EH (cell line): ENCODE data around the gene FAM222A.

Experiments used
- DNase-seq: peaks from one replicate; pipeline ENCODE4 v3.0.0-alpha.2; 2015; ENCODE audit warnings: low read depth

Gene FAM222A

DNA sequence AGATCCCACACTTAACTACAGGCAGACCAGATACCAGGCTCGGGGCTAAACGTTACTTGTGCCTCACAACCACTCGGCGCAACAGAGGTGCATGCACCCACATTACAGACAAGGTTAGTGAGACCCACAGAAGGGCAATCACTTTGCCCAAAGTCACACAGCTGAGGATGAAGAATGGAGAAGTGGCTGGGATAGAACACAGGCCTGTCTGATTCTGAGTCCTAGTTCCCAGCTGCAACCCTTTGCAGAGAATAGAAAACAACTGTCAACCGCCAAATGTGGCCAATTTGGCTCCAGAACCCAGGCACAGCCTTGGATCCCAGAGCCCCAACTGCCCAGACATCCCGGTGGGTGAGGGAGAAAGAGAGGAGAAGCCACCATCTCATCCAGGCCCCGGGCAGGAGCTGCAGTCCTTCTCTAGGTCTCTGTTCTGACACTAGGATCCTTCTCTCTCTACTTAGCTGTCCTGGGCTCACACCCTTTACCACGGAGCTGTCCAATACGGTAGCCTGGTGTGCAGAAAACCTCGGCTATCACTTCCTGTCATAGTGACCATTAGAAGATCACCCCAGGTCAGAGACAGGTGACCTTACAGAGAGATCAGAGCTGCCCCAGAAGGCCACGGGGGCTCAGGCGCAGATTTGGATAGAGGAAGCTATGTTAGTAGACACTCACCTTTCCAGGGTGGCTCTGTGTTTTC lies 59.1 kb downstream of the FAM222A start:
- peak; percentile 13 for DNase-seq

DNA sequence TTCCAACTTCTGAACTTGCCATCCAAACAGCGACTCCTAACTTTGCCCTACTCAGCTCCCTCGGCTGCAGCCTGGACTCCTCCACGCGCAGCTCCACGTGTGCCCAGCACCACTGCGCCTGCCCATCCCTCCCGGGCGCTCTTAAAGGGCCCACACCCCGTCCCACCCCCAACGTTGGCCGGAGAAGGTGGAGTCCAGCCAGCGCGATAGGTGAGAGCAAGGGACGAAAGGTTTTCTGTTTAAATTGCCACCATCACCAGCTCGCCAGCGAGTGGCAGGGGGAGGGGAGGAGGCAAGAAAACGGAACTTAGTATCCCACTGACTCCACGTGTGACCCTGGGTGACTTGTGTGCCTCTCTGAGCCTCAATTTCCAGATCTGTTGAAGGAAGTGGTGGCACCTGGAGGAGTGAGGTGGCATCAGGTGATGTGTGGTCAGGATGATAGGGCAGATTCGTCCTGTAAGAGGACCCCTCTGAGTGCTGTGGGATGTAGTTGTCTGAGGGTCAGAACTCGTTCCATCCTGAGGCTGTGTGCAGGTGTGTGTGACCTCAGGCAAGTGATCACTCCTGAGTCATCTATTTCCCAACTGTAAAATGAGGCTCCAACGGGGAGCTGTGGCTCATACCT lies 59.9 kb downstream of the FAM222A start:
- DNase-seq: no peak

DNA sequence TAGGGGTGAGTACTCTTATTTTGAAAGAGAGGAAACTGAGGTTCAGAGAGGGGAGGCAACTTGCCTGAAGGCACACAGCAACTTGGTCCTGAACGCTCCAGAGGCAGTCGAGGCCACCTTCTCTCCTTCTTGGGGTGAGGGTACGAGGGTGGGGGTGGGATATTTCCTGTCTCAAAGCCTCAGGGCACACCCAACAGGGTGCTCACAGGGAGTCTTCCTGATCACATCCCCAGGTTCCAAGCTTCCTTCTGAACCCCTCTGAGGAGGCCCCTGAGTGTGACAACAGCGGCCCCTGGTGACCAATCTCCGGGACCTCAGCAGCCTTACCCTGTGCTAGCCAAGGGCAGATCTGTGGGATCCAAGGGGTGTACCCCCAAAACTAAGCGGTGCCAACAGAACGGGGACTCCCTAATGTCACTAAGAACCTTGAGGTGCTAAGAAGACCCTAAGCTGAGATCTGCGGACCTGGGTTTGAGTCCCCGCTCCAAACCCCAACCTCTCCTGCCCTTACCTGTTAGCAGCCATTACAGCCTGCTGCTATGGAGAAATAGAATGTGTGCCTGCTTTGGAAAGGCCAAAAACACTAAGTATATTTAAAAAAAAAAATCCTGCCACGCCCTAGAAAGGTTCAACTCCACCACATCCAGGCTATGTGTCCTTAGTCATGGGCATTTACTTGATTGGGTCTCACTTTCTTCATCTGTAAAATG lies 61.7 kb downstream of the FAM222A start:
- DNase-seq: peak; percentile 73

DNA sequence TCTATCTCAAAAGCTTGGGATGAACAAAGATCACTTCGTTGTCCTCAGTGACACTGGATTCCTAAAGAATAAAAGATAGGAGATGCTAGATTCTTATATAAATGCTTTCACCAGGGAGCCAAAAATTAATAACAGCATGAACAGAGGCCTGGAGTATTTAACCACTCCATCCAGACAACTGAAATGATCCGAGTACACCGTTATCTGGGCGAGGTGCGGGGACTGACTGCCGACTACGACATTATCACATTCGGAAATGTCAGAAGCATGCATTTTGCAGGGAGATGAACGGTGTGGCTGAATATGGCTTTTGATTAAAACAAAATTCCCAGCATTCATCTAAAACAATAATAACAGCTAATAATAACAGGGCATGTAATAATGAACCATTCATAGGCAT lies 63.0 kb downstream of the FAM222A start:
- no peak for DNase-seq

DNA sequence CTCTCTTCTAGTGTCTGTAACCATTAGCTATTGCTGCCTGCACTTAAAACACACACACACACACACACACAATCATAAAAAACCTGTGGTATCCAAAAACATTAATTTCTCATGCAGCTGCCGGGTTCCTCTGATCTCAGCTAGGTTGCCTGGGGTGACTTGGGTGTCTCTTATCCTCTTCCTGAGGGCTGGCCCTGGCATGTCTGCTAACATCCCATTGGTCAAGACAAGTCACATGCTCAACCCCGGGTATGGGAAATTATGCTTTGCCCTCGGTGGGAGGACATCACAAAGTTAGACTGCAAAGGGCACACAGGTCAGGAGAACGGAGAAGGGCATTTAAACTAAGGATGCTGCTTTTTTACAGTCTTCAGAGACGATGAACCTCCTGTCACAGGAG lies 63.9 kb downstream of the FAM222A start:
- peak; percentile 59 for DNase-seq

DNA sequence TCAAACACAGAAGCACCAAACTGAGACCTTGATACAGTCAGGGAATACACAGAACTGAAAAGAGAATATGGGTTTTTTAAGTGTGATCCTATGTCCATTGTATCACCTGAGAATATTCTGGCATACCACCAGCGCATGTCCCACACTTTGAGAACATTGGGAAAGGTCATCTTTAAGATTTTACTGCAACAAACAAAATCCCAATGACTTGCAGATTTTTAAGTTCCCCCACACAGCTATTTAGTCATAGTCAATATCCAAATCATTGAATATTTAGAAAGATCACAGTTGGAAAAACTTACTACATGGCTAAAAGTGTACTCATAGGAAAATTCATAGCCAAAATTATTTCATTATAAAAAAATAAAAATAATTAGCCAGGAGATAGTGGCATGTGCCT lies 65.1 kb downstream of the FAM222A start:
- no peak for DNase-seq

DNA sequence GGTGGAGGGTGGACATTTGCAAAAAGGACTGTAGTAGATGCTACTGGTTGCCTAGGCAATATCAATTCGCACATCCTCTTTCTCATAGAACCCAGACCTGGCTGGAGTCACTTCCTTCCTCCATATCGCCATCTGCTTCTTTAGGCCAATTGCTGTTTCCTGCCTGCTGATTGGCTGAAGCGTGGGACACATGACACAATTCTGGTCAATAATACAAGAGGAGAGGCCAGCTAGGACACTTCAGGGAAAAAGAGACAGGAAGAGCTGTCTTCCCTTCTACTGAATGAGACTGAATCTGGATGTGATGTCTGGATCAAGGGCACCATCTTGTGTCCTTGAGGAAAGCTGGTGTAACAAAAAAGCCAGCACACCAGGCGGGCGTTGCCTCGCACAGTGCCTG lies 65.8 kb downstream of the FAM222A start:
- peak; percentile 7 for DNase-seq

DNA sequence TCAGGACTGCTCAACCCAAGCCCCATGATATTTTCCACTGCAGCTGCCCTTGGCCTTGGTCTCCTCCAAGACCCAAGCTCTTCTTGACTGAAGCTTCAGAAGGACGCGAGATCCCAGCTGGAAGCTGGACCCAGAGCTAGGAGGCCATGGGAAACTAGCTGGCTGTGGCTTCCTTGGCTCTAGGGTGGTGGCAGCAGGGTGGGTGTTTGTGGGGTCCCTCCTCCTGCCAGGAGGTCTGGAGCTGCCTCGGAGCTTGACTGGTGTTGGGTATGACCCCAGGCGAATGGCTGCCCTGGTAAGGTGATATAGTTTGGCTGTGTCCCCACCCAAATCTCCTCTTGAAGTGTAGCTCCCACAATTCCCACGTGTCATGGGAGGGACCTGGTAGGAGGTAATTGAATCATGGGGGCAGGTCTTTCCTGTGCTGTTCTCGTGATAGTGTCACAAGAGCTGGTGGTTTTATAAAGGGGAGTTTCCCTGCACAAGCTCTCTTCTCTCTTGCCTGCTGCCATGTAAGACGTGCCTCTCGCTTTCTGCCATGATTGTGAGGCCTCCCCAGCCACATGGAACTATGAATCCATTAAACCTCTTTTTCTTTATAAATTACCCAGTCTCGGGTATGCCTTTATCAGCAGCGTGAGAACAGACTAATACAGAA lies 68.2 kb downstream of the FAM222A start:
- DNase-seq: no peak

DNA sequence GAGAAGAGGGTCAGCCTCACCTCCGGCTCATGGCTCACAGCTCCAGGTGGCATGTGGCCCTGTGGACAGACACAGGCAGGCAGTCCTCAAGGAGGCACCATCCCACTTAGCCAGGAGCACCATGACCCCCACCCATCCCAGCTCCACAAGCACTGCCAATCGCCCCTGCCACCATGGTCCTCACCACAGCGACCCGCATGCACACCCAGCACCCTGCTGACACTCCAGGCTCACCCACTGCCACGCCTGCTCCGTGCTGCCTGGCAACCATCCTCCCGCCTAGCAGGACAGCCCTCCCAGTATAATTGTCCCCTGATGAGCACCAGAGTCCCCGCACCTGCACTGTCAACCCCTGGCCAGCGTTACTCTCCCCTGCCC lies 68.7 kb downstream of the FAM222A start:
- no peak for DNase-seq

DNA sequence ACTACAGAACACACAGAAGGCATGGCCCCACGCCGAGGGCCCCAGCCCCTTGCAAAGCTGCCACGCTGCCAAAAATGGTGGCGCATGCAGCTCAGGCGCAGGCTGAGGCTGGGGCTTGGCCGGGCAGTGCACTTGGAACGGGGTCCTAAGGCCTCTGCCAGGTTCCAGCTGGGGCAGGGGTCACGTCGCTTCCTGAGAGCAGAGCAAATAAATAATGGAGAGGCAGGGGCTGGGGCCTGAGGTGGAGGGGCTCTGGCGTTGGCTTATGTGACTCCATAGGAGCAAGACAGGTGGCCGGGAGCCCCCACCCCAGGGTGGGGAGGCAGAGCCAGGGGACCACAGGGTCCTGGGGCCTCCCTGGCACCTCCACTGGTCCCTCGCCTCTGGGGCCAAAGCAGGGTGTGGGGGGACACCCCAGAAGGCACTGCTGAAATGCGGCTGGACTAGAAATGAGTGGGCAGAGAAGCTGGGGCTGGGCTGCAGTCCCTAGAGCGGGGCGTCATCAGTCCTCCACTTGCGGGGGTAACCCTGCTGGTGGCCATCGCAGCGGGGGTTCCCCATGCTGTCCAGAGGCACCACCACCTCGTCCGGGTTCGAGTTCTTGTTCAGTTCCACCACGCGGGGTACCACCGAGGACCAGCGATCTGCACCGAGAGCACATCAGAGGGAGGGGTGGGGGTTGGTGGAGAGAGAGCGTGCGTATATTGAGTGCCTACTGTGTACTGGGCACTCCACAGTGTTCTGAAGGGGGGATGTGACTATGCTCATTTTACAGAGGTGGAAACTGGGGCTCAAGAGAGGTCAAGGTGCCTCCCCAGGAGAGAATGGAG lies 69.7 kb downstream of the FAM222A start:
- DNase-seq: no peak

DNA sequence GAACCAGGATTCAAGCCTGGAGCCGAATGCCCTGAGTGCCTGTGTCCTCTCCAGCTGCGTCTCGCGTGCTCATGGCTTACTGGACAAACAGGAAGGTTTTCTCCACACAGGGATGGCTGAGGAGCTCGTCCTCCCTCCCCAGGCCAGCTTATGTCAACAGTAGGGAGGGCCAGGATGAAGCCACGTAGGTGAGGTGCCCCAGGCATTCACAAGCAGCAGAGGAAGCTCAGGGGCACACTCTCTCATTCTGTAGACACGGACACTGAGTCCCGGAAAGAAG lies 70.3 kb downstream of the FAM222A start:
- DNase-seq: no peak

DNA sequence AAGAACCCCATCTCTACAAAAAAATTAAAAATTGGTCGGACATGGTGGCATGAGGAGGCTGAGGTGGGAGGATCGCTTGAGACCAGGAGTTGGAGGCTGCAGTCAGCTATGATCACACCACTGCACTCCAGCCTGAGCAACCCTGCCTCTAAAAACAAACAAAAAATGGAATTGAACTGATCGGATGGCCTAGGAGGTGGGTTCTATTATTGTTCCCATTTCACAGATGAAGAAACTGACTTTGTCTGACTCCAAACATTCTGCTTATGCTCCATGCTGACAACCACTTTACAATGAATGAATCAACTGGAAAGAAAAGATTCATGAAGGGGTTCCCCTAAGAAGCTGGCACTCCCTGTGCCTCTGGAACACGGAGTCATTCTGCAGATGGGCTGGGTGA lies 72.2 kb downstream of the FAM222A start:
- DNase-seq: no peak

DNA sequence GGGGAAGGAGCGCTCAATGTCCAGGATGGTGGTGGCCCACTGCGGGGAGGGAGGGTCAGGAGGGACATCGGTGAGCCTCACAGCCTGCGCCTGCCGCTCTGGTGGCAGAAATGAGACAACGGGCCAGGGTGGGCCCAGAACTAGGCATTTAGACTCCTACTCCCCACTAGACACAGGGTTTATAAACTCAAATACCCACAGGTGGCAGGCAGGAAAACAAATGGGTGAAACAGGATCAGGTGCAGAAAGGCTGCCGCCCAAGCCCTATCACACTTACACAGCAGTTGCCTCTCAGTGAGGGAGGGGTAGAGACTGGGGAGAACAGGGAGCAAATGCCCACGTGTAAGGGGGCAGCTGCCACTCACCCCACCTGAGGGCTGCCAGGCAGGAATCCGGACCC lies 73.2 kb downstream of the FAM222A start:
- no peak for DNase-seq

DNA sequence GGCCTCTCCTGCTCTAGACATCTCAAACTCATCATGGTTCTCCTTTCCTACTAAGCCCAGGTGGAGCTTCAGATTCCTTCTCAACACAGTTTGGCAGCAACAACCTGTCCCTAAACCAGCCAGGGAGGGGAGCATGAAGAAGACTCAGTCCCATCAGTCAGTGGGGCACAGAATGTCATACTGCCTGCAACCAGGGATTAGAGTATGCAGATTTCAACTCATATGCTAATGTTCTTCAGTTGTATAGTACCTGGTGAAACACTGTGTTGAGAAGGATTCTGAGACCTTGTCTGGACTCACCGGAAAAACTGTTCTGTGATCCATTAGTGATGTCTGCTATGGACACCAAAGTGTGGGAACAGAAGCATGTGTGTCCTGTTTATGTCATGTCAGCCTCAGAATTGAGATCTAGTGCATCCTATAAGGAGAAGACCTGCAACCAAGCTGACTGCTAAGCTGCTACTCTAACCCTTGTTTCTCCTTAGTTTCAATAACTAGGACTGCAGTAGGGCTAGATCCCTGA lies 76.0 kb downstream of the FAM222A start:
- no peak for DNase-seq

DNA sequence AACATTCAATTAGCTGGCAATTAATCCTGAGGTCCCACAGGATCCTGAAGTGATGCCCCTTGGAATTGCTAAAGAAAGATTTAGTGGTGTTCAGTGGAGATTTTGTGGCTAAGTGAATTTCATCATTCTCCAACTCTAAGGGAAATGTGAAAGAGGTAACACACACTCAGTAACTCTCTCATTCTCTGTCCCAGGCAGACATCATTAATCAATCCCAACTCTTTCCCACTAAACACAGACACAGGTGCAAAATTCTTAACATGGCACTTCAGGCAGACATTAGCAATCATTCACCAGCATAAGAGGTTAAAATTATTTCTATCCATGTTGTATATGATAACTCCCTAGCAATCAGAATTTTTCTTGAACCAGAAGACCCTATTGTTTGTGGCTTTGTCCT lies 79.4 kb downstream of the FAM222A start:
- DNase-seq: no peak

DNA sequence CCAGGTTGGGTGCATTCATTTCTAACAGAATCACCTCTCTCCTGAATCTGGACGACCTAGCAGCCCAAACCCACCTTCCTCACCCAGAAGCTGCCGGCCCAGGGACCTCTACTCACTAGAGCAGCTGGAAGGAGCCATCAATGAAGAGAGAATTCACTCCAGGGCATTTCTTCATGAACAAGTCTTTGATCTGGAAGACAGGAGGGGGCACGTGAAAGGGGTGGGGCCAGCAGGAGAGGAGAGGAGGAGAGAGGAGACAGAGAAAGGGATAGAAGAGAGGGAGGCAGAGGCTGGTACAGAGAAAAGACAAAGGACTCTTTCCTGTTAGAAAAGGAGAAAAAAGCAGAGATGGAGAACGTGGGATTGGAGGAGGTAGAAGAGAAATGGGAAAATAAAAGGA lies 79.8 kb downstream of the FAM222A start:
- no peak for DNase-seq

DNA sequence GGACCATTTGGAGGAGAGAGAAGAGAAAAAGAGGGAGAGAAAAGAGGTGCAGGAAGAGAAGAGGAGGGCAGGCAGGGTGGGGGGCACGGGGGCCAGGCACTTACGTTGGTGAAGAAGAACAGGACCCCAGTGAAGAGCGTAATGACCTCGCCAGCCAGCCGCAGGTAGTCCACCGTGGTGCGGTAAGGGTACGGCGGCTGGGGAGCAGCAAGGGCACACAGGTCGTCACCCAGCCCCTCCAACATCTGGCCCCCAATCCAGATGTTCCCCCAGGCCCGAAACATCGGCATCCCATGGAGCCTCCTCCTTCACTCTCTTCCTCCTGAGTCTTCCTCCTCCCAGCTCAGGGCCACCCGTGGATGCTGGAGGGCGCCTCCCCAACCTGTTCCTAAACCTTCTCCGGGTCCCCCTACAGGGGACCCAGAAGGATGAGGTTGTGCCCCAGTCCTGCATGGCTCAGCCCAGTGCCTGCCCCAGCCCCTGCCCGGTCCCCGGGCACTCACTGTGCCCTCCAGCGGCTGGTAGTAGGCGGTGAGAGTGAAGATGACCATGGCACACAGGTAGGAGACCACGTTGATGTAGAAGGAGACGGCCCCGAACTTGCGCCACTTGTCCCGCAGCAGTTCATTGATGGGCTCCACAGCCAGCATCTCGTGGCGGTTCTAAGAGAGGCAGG lies 80.3 kb downstream of the FAM222A start:
- no peak for DNase-seq

DNA sequence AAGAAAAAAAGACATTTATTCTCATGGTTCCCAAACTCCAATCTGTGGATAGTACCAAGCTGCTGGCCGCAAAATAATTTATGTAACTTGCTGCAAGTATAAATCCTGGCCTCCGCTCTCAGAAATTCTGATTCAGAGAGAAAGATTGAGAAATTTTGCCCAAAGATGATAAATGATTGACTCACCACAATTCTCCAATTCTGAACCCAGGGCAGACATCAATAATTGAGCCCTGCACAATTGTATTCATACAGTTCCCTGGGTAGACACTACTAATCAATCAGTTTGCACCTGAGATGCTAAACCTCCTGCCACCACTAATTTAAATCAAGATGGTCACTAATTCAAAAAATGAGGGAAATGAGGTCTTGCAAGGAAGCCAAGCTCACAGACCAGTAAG lies 81.4 kb downstream of the FAM222A start:
- peak; percentile 45 for DNase-seq

DNA sequence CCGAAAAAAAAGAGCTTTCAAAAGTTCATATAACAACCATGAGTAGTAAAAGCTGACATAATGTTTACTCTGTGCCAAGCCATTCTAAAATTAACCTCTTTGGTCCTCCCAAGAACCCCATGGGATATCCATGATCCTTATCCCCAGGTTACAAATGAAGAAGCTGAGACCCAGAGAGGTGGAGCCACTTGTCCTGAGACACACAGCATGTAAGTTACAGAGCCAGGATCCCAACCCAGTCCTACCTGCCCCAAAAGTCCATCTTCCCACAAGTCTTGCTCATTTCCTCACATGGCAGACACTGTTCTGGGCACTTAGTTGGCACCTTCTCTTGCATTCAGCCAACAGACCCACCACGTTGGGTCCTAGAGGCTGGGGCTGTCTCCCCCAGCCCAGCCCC lies 82.4 kb downstream of the FAM222A start:
- DNase-seq: no peak

DNA sequence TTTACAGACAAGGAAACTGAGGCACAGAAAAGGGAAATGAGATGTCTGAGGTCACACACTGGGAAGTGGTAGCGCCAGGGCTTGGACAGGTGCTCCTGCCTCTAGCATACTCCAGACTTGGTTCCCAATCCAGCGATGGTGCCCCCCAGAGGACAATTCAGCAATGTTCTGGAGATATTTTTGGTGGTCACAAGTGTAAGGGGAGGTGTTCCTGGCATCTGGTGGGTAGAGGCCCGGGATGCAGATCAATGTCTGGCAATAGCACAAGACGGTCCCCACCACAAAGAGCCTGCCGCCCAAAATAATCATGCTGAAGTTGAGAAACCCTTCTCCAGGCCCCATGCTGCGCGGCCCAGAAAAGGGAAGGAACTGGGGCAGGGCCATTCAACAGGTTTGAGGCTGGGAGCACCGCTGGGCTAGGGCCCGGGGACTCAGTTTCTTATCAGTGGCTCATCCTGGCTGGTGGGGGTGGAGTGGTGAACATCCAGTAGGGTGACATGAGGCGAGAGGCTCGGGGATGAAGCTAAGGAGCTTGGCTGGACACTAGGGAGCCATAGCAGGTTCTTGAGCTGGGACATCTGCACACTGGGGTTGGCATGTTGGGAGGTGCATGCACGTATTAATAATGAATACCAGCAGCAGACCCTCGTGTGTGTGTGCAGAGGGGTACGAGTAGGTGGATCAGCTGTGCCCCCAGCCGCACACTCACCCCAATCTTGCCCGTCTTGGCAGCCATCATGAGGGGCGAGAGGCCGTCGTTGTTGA lies 84.5 kb downstream of the FAM222A start:
- no peak for DNase-seq

DNA sequence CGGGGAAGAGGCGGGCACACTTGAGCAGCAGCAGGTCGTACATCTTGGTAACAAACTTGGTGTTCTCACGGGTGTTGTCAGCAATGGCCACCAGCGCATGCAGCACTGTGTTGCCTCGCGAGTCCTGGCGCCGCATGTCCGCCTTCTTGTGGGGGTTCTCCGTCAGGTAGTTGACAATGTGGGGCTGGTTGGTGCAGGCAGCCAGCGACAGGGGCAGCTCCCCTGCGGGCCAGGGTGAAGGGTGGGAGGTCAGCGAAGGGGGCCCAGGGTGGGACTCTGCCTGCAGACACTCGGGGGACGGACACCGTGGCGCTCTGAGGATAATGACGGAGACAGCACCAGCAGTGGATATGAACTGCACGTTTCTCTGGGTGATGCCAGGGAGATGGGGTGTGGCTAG lies 85.1 kb downstream of the FAM222A start:
- no peak for DNase-seq
